CD14-positive monocyte (primary cell): ENCODE measurements around the gene PPIB. TPM values are rescaled to one million over a fixed set of nuclear protein-coding genes. Genes with fewer than 3 reads are reported as not detected.
A peak's percentile ranks its signal among the peaks of the same experiment; 100 is the strongest.
"Not testable (repeated sequence)": the region's sequence is repeated elsewhere in the genome, so short reads cannot be mapped to it uniquely, and the experiment has no call there.

ENCODE experiments used
- DNase-seq, 3 donors: peaks; one replicate each; pipeline ENCODE4 v3.0.0-alpha.2; 2011 to 2022
- H2AFZ ChIP-seq: 2 replicates; pipeline ENCODE4 v1.6.0; 2012; ENCODE audit warnings: mild to moderate bottlenecking, low read depth, low read length, inconsistent platforms; ENCODE audit not compliant: insufficient read depth, poor library complexity, severe bottlenecking
- H3K27ac ChIP-seq, 2 donors: 1 replicate in 1 of 2; 2 replicates in 1 of 2; pipeline ENCODE4 v1.5.1; 2012 to 2013; ENCODE audit warnings: low read length in 2 of 2, control low read depth in 1 of 2, inconsistent platforms in 1 of 2, low read depth in 1 of 2, mild to moderate bottlenecking in 1 of 2
- H3K27me3 ChIP-seq, 2 donors: one replicate each; pipeline versions ENCODE4 v1.6.0 to v1.6.1; 2011 to 2013; ENCODE audit warnings: low read length in 2 of 2; ENCODE audit not compliant: control insufficient read depth in 2 of 2, insufficient read depth in 2 of 2
- H3K36me3 ChIP-seq, 2 donors: replicated peaks in 1 of 2; 1 replicate in 1 of 2; 2 replicates in 1 of 2; pipeline versions ENCODE4 v1.5.1 to v1.6.1; 2012 to 2013; ENCODE audit warnings: low read length in 2 of 2, control low read depth in 1 of 2, inconsistent platforms in 1 of 2, mild to moderate bottlenecking in 1 of 2; ENCODE audit not compliant: insufficient read depth in 2 of 2, control insufficient read depth in 1 of 2
- H3K4me1 ChIP-seq, 2 donors: 1 replicate in 1 of 2; 2 replicates in 1 of 2; pipeline versions ENCODE4 v1.5.1 to v1.6.1; 2012 to 2013; ENCODE audit warnings: low read length in 2 of 2, control low read depth in 1 of 2, inconsistent platforms in 1 of 2, mild to moderate bottlenecking in 1 of 2, moderate library complexity in 1 of 2; ENCODE audit not compliant: insufficient read depth in 2 of 2, control insufficient read depth in 1 of 2
- H3K4me2 ChIP-seq: replicated peaks from 2 replicates; pipeline ENCODE3; 2012; ENCODE audit warnings: low read length, moderate library complexity, mild to moderate bottlenecking; ENCODE audit not compliant: poor library complexity, severe bottlenecking; ENCODE audit errors: extremely low read depth
- H3K4me3 ChIP-seq, 3 experiments: fragments of 200-600 bp in 1 of 3; sonication (generic) in 1 of 3; replicated peaks in 1 of 3; 1 replicate in 2 of 3; 2 replicates in 1 of 3; pipeline ENCODE4 v1.5.1; 2011 to 2013; ENCODE audit warnings: low read length in 3 of 3, mild to moderate bottlenecking in 3 of 3, control low read depth in 2 of 3, low read depth in 2 of 3, inconsistent platforms in 1 of 3, moderate library complexity in 1 of 3
- H3K79me2 ChIP-seq: 2 replicates; pipeline ENCODE4 v1.6.0; 2012; ENCODE audit warnings: mild to moderate bottlenecking, control low read depth, inconsistent platforms, low read length, moderate library complexity; ENCODE audit not compliant: insufficient read depth
- H3K9ac ChIP-seq: 2 replicates; pipeline ENCODE4 v1.6.0; 2017; ENCODE audit warnings: low read length, mild to moderate bottlenecking; ENCODE audit not compliant: insufficient read depth, poor library complexity, severe bottlenecking
- H3K9me3 ChIP-seq, 2 donors: replicated peaks in 1 of 2; 1 replicate in 1 of 2; 2 replicates in 1 of 2; pipeline versions ENCODE4 v1.5.1 to v1.6.1; 2012 to 2013; ENCODE audit warnings: low read length in 2 of 2, control low read depth in 1 of 2; ENCODE audit not compliant: control insufficient read depth in 1 of 2, insufficient read depth in 1 of 2
- H4K20me1 ChIP-seq: 2 replicates; pipeline ENCODE4 v1.6.0; 2012; ENCODE audit warnings: mild to moderate bottlenecking, low read length, control low read depth, moderate library complexity; ENCODE audit not compliant: insufficient read depth
- H3K27ac Mint-ChIP-seq, 7 donors: one replicate each; pipeline ENCODE4 v1.8.0; 2020; ENCODE audit warnings: mild to moderate bottlenecking in 7 of 7, mixed read lengths in 7 of 7, moderate library complexity in 6 of 7, inconsistent platforms in 2 of 7
- H3K27me3 Mint-ChIP-seq, 3 donors: one replicate each; pipeline ENCODE4 v1.8.0; 2021 to 2022; ENCODE audit warnings: low read depth in 3 of 3, mild to moderate bottlenecking in 3 of 3, mixed read lengths in 3 of 3, moderate library complexity in 3 of 3, inconsistent platforms in 1 of 3
- H3K36me3 Mint-ChIP-seq, 2 donors: one replicate each; pipeline ENCODE4 v1.8.0; 2020; ENCODE audit warnings: mixed read lengths in 2 of 2, inconsistent platforms in 1 of 2, mild to moderate bottlenecking in 1 of 2
- H3K4me1 Mint-ChIP-seq: one replicate; pipeline ENCODE4 v1.8.0; 2020; ENCODE audit warnings: mild to moderate bottlenecking, mixed read lengths
- H3K4me3 Mint-ChIP-seq, 2 donors: one replicate each; pipeline ENCODE4 v1.8.0; 2020; ENCODE audit warnings: mild to moderate bottlenecking in 2 of 2, mixed read lengths in 2 of 2, moderate library complexity in 1 of 2
- H3K9me3 Mint-ChIP-seq, 7 donors: one replicate each; pipeline ENCODE4 v1.8.0; 2020 to 2022; ENCODE audit warnings: mixed read lengths in 7 of 7, mild to moderate bottlenecking in 6 of 7, moderate library complexity in 6 of 7, inconsistent platforms in 2 of 7
- WGBS: methylation state at CpG from one replicate; pipeline ENCODE4 v1.1.5; 2013; ENCODE audit warnings: missing lambda C conversion rate; ENCODE audit not compliant: insufficient coverage; 5-methylcytosine and 5-hydroxymethylcytosine counted together
- intact Hi-C, 2 donors: fragments of 100-400 bp; cut with micrococcal nuclease; formaldehyde crosslinking; loops; one replicate each; pipeline versions ENCODE4 v1.15.0 to v1.15.1; 2023
- polyA plus RNA-seq, 3 donors: library from polyadenylated mRNA; depleted of rRNA in 1 of 3; unstranded in 2 of 3; stranded (reverse) in 1 of 3; fragments of 300-500 nt in 2 of 3; fragments of >200 nt in 1 of 3; fragmentation: Illumina TruSeq in 2 of 3; gene quantifications; 1 replicate in 2 of 3; 2 replicates in 1 of 3; pipeline ENCODE4 v1.2.3, GENCODE V29; 2012 to 2021
- TF ChIP-seq, protein P1 (sequence below): fragments of 200-600 bp; IDR thresholded peaks from one replicate; pipeline ENCODE4 v1.8.0; 2022; ENCODE audit warnings: antibody characterized with exemption, mild to moderate bottlenecking

Gene PPIB
- polyA plus RNA-seq, 3 donors: 224 to 532 (median 520) TPM

GRCh38 chr15:64122444-64122843, 40.4 kb downstream of the PPIB start:
- Histone ChIP-seq H3K4me2 (no peak overlapping the region), H2AFZ (no peak overlapping the region), H3K36me3 (peaks cover 92 to 98% of the 10 kb centered on the region in 2 donors), H3K9me3 (no peaks in the 10 kb centered on the region), H3K79me2 (peaks cover 8% of the 10 kb centered on the region), H3K4me1 (no peaks in the 10 kb centered on the region), H3K27me3 (no peaks in the 10 kb centered on the region), H3K4me3 (no peak overlapping the region), H4K20me1 (peaks cover 52% of the 10 kb centered on the region), H3K27ac (no peak overlapping the region), H3K9ac (no peak overlapping the region)
- H3K27ac Mint-ChIP-seq: peak overlapping the region in 1 of 7 donors; percentile 35
- TF ChIP-seq, protein P1, sequence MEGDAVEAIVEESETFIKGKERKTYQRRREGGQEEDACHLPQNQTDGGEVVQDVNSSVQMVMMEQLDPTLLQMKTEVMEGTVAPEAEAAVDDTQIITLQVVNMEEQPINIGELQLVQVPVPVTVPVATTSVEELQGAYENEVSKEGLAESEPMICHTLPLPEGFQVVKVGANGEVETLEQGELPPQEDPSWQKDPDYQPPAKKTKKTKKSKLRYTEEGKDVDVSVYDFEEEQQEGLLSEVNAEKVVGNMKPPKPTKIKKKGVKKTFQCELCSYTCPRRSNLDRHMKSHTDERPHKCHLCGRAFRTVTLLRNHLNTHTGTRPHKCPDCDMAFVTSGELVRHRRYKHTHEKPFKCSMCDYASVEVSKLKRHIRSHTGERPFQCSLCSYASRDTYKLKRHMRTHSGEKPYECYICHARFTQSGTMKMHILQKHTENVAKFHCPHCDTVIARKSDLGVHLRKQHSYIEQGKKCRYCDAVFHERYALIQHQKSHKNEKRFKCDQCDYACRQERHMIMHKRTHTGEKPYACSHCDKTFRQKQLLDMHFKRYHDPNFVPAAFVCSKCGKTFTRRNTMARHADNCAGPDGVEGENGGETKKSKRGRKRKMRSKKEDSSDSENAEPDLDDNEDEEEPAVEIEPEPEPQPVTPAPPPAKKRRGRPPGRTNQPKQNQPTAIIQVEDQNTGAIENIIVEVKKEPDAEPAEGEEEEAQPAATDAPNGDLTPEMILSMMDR: no peak
- H3K27me3 Mint-ChIP-seq: no peaks in the 10 kb centered on the region
- peaks cover 83 to 96% of the 10 kb centered on the region in 2 donors for H3K36me3 Mint-ChIP-seq
- intact Hi-C loops: no loop called here
- DNase-seq: no peak
- H3K9me3 Mint-ChIP-seq: no peaks in the 10 kb centered on the region
- no peak overlapping the region for H3K4me3 Mint-ChIP-seq
- H3K4me1 Mint-ChIP-seq: no peaks in the 10 kb centered on the region
- no CpG with 5 or more reads among the region's 1 CpG for WGBS

- TF ChIP-seq, protein P1: no peak
- WGBS: no CpG with 5 or more reads among the region's 4 CpGs
- no peaks in the 10 kb centered on the region for H3K9me3 ChIP-seq
- no peak overlapping the region for H3K4me3 ChIP-seq
- H3K4me1 ChIP-seq: no peaks in the 10 kb centered on the region
- no peaks in the 10 kb centered on the region for H3K9me3 Mint-ChIP-seq
- H3K4me1 Mint-ChIP-seq: no peaks in the 10 kb centered on the region
- intact Hi-C loops: no loop called here
- H4K20me1 ChIP-seq: peaks cover 59% of the 10 kb centered on the region
- H3K36me3 ChIP-seq: peaks cover 92 to 98% of the 10 kb centered on the region in 2 donors
- peaks cover 81 to 96% of the 10 kb centered on the region in 2 donors for H3K36me3 Mint-ChIP-seq
- DNase-seq: no peak
- peak overlapping the region in 1 of 2 donors; percentile 31 for H3K27ac ChIP-seq
- H2AFZ ChIP-seq: no peak overlapping the region
- H3K4me3 Mint-ChIP-seq: no peak overlapping the region
- H3K27ac Mint-ChIP-seq: no peak overlapping the region
- H3K9ac ChIP-seq: no peak overlapping the region
- H3K27me3 ChIP-seq: no peaks in the 10 kb centered on the region
- H3K79me2 ChIP-seq: peaks cover 13% of the 10 kb centered on the region
- H3K4me2 ChIP-seq: no peak overlapping the region
- H3K27me3 Mint-ChIP-seq: no peaks in the 10 kb centered on the region
These were observed 41.2 kb downstream of the PPIB start for GRCh38 chr15:64121614-64122013.

- peaks cover 92 to 98% of the 10 kb centered on the region in 2 donors for H3K36me3 ChIP-seq
- H3K9me3 ChIP-seq, H3K4me3 ChIP-seq, H3K27ac ChIP-seq, H3K4me1 ChIP-seq, DNase-seq, H3K9ac ChIP-seq, H3K9me3 Mint-ChIP-seq, H2AFZ ChIP-seq, intact Hi-C loops, H3K4me1 Mint-ChIP-seq, H3K27me3 Mint-ChIP-seq, H3K4me3 Mint-ChIP-seq, H3K27me3 ChIP-seq, H3K4me2 ChIP-seq: not testable (repeated sequence)
- Mint-ChIP-seq H3K27ac (peak overlapping the region in 1 of 7 donors; percentile 25), H3K36me3 (peaks cover 81 to 94% of the 10 kb centered on the region in 2 donors)
- peaks cover 72% of the 10 kb centered on the region for H4K20me1 ChIP-seq
- peaks cover 26% of the 10 kb centered on the region for H3K79me2 ChIP-seq
- WGBS: 100% methylated on average over 2 of the region's 2 CpGs
These were observed 42.5 kb downstream of the PPIB start for GRCh38 chr15:64120322-64120721.
